ENCODE results near the gene RNASEH2A.

- peak in 2 of 6 experiments; percentile 4 to 33 for TF ChIP-seq CTCF (IDR thresholded peaks at IDR 0.05)
- no peak for TF ChIP-seq POLR2A (IDR thresholded peaks at IDR 0.05)
These were observed 32.8 kb upstream of the RNASEH2A start for GRCh38 chr19:12773571-12773970.
